ENCODE results near the gene SLC7A10.
"Not testable (repeated sequence)": the region's sequence is repeated elsewhere in the genome, so short reads cannot be mapped to it uniquely, and the experiment has no call there.

SLC7A10 gene

DNA sequence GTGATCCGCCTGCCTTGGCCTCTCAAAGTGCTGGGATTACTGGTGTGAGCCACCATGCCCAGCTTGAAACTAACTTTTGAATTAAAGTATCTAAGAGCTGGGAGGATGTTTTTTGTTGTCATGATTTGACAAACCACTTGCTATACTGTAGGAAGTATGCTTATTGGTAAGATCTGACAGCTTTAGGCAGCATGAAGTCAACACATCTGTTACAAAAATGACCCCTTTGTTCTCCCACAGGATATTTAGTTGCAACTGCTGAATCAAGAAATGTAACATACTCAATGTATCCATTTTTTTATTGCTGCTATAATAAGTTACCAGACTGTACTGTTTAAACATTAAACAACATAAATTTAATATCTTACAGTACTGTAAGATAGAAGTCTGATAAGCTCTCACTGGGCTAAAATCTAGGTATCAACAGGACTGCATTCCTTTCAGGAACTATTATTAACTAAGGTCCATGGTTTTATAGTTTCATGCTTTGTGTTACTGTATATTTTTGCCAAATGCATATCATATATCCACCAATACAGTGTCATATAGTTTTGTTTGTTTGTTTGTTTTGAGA, 54.3 kb downstream of the SLC7A10 start:
- H3K79me2 ChIP-seq (ENCODE audit: low read length): peaks cover 11% of the 10 kb centered on the region
- no peak overlapping the region for H3K4me2 ChIP-seq (ENCODE audit: low read length)
- TF ChIP-seq EZH2phosphoT487 (IDR thresholded peaks at IDR 0.05; ENCODE audit: low read depth): no peak
- TF ChIP-seq, protein P1, sequence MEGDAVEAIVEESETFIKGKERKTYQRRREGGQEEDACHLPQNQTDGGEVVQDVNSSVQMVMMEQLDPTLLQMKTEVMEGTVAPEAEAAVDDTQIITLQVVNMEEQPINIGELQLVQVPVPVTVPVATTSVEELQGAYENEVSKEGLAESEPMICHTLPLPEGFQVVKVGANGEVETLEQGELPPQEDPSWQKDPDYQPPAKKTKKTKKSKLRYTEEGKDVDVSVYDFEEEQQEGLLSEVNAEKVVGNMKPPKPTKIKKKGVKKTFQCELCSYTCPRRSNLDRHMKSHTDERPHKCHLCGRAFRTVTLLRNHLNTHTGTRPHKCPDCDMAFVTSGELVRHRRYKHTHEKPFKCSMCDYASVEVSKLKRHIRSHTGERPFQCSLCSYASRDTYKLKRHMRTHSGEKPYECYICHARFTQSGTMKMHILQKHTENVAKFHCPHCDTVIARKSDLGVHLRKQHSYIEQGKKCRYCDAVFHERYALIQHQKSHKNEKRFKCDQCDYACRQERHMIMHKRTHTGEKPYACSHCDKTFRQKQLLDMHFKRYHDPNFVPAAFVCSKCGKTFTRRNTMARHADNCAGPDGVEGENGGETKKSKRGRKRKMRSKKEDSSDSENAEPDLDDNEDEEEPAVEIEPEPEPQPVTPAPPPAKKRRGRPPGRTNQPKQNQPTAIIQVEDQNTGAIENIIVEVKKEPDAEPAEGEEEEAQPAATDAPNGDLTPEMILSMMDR (IDR thresholded peaks at IDR 0.05; ENCODE audit: low read depth, low read length): no peak
- H3K4me3 ChIP-seq (ENCODE audit: low read length): no peak overlapping the region
- no peaks in the 10 kb centered on the region for H3K36me3 ChIP-seq (replicated peaks; ENCODE audit: low read depth, low read length)
- H2AFZ ChIP-seq (ENCODE audit: low read depth, low read length): no peak overlapping the region
- H4K20me1 ChIP-seq (ENCODE audit: insufficient read depth, low read length): no peaks in the 10 kb centered on the region
- H3K9ac ChIP-seq (ENCODE audit: low read length): no peak overlapping the region
- H3K27me3 ChIP-seq (ENCODE audit: low read depth, low read length): no peaks in the 10 kb centered on the region
- no peak overlapping the region for H3K27ac ChIP-seq (ENCODE audit: low read length)
- peaks cover 6% of the 10 kb centered on the region; the same call in 1 of the 2 replicates for H3K4me1 ChIP-seq (ENCODE audit: low read length)
- peaks cover 5% of the 10 kb centered on the region for H3K9me3 ChIP-seq (ENCODE audit: insufficient read depth, low read length)

DNA sequence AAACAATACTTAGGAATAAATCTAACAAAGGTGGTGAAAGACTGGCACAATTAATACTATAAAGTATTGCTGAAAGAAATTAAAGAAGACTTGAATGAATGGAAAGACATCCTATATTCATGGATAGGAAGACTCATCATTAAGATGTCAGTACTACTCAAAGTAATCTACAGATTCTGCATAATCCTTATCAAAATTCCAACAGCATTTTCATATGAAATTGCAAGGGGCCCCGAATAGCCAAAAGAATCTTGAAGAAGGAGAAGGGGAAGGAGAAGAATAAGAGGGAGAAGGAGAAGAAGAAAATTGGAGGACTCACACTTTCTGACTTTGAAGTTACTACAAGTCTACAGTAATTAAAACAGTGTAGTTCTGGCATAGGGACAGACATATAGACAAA, 57.1 kb downstream of the SLC7A10 start:
- no peak overlapping the region for H3K9ac ChIP-seq (ENCODE audit: low read length)
- no peaks in the 10 kb centered on the region for H3K79me2 ChIP-seq (ENCODE audit: low read length)
- H3K27ac ChIP-seq (ENCODE audit: low read length): no peak overlapping the region
- no peak overlapping the region for H2AFZ ChIP-seq (ENCODE audit: low read depth, low read length)
- H3K4me3 ChIP-seq (ENCODE audit: low read length): no peak overlapping the region
- peaks cover 5% of the 10 kb centered on the region for H3K9me3 ChIP-seq (ENCODE audit: insufficient read depth, low read length)
- no peaks in the 10 kb centered on the region for H3K36me3 ChIP-seq (replicated peaks; ENCODE audit: low read depth, low read length)
- no peaks in the 10 kb centered on the region for H4K20me1 ChIP-seq (ENCODE audit: insufficient read depth, low read length)
- no peaks in the 10 kb centered on the region for H3K4me1 ChIP-seq (ENCODE audit: low read length)
- H3K27me3 ChIP-seq (ENCODE audit: low read depth, low read length): no peaks in the 10 kb centered on the region
- TF ChIP-seq, protein P1 (IDR thresholded peaks at IDR 0.05; ENCODE audit: low read depth, low read length): no peak
- no peak for TF ChIP-seq EZH2phosphoT487 (IDR thresholded peaks at IDR 0.05; ENCODE audit: low read depth)
- no peak overlapping the region for H3K4me2 ChIP-seq (ENCODE audit: low read length)

DNA sequence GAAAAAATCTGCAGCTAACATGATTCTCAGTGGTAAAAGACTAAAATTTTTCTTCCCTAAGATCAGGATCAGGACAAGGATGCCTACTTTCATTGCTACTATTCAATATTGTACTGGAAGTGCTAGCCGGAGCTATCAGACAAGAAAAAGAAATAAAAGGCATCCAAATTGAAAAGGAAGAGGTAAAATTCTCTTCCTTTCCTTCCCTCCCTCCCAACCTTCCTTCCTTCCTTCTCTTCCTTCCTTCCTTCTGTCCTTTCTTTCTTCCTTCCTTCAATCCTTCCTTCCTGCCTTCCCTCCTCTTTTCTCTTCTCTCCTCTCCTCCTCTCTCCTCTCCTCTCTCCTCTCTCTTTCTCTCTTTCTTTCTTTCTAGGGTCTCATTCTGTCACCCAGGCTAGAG, 58.2 kb downstream of the SLC7A10 start:
- no peak overlapping the region for H3K9ac ChIP-seq (ENCODE audit: low read length)
- no peak overlapping the region for H3K27ac ChIP-seq (ENCODE audit: low read length)
- H3K27me3 ChIP-seq (ENCODE audit: low read depth, low read length): no peaks in the 10 kb centered on the region
- no peak overlapping the region for H3K4me2 ChIP-seq (ENCODE audit: low read length)
- no peaks in the 10 kb centered on the region for H4K20me1 ChIP-seq (ENCODE audit: insufficient read depth, low read length)
- no peaks in the 10 kb centered on the region for H3K4me1 ChIP-seq (ENCODE audit: low read length)
- peaks cover 5% of the 10 kb centered on the region for H3K9me3 ChIP-seq (ENCODE audit: insufficient read depth, low read length)
- H2AFZ ChIP-seq (ENCODE audit: low read depth, low read length): no peak overlapping the region
- no peaks in the 10 kb centered on the region for H3K36me3 ChIP-seq (replicated peaks; ENCODE audit: low read depth, low read length)
- H3K79me2 ChIP-seq (ENCODE audit: low read length): no peaks in the 10 kb centered on the region
- no peak overlapping the region for H3K4me3 ChIP-seq (ENCODE audit: low read length)
- no peak for TF ChIP-seq EZH2phosphoT487 (IDR thresholded peaks at IDR 0.05; ENCODE audit: low read depth)

DNA sequence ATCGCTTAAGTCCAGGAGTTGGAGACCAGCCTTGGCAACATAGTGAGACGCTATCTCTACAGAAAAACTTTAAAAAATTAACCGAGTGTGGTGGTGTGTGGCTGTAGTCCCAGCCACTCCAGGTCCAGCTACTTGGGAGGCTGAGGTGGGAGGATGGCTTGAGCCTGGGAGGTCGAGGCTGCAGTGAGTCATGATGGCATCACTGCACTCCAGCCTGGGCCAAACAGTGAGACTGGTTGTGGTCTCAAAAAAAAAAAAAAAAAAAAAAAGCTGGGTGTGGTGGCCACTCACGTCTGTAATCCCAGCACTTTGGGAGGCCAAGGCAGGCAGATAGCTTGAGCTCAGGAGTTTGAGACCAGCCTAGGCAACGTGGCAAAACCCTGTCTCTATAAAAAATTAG, 59.6 kb downstream of the SLC7A10 start:
- not testable (repeated sequence) for H3K4me3 ChIP-seq (ENCODE audit: low read length); H3K27me3 ChIP-seq (ENCODE audit: low read depth, low read length); H3K4me1 ChIP-seq (ENCODE audit: low read length); H3K9ac ChIP-seq (ENCODE audit: low read length); H3K79me2 ChIP-seq (ENCODE audit: low read length); H3K27ac ChIP-seq (ENCODE audit: low read length); H3K9me3 ChIP-seq (ENCODE audit: insufficient read depth, low read length); H4K20me1 ChIP-seq (ENCODE audit: insufficient read depth, low read length); H3K4me2 ChIP-seq (ENCODE audit: low read length); H2AFZ ChIP-seq (ENCODE audit: low read depth, low read length); H3K36me3 ChIP-seq (replicated peaks; ENCODE audit: low read depth, low read length)

DNA sequence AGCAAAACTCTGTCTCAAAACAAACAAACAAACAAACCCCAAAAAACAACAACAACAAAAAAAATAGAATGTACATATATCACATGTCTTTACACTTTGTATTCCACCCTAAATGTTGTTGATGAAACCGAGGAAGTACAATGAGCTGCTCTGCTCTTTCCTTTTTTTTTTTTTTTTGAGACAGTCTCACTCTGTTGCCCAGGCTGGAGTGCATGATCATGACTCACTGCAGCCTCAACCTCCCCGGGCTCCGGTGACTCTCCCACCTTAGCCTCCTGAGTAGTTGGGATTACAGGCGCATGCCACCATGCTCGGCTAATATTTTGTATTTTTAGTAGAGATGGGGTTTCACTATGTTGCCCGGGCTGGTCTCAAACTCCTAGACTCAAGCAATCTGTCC, 62.2 kb downstream of the SLC7A10 start:
- Histone ChIP-seq H3K9ac (ENCODE audit: low read length) (no peak overlapping the region), H3K36me3 (replicated peaks; ENCODE audit: low read depth, low read length) (no peaks in the 10 kb centered on the region), H3K4me1 (ENCODE audit: low read length) (no peaks in the 10 kb centered on the region), H3K4me2 (ENCODE audit: low read length) (no peak overlapping the region), H4K20me1 (ENCODE audit: insufficient read depth, low read length) (no peaks in the 10 kb centered on the region), H3K9me3 (ENCODE audit: insufficient read depth, low read length) (peaks cover 5% of the 10 kb centered on the region), H3K27me3 (ENCODE audit: low read depth, low read length) (no peaks in the 10 kb centered on the region), H2AFZ (ENCODE audit: low read depth, low read length) (no peak overlapping the region), H3K4me3 (ENCODE audit: low read length) (no peak overlapping the region), H3K79me2 (ENCODE audit: low read length) (no peaks in the 10 kb centered on the region), H3K27ac (ENCODE audit: low read length) (no peak overlapping the region)
- TF ChIP-seq, protein P1 (IDR thresholded peaks at IDR 0.05; ENCODE audit: low read depth, low read length): no peak
- TF ChIP-seq EZH2phosphoT487 (IDR thresholded peaks at IDR 0.05; ENCODE audit: low read depth): no peak

All from OCI-LY3 (cell line).